HPDE6-E6E7 (cell line): ENCODE measurements around the gene IQSEC3.
"Not testable (repeated sequence)": the region's sequence is repeated elsewhere in the genome, so short reads cannot be mapped to it uniquely, and the experiment has no call there.

ENCODE experiments used
- DNase-seq: peaks from one replicate; pipeline ENCODE4 v3.0.0; 2011; ENCODE audit warnings: missing footprints; ENCODE audit errors: extremely low spot score

IQSEC3 gene

GRCh38 chr12:177980-178828 lies 111.6 kb downstream of the IQSEC3 start:
- no peak for DNase-seq

DNA sequence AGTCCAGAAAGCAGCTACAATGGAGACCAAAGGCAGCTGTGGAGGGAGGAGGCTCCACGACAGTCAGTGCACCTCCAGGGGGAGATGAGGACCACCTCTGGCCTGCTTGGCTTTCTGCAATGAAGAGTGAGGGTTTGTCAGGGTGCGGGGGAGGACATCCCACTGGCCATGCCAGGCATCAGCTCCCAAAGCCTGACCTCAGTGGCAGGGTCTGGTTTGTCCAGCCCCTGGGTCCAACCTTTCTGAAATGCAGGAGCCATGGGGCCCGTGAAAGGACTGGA lies 112.2 kb downstream of the IQSEC3 start:
- DNase-seq = no peak

GRCh38 chr12:179131-179884 lies 112.7 kb downstream of the IQSEC3 start:
- no peak for DNase-seq

DNA sequence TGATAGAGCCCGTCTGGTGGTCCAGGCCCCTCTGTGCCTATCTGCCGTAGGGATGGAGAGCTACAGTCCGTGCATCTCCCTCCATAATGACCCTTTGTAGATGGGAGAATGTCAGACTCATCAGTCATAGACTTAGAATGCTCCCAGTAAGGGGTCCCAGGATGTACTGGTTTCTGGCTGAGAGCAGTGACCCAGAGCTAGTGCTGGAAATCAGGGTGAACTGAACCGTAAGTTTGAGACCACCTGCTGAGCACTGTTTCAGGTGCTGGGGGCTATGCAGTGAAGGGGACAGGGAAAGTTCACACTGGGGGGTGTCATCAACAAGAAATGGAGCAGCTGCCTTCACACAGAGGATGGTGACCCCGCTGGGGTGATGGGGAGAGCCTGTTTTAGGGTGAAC lies 113.3 kb downstream of the IQSEC3 start:
- DNase-seq = no peak

- DNase-seq = no peak
Observed at GRCh38 chr12:180445-180844, 113.9 kb downstream of the IQSEC3 start.

DNA sequence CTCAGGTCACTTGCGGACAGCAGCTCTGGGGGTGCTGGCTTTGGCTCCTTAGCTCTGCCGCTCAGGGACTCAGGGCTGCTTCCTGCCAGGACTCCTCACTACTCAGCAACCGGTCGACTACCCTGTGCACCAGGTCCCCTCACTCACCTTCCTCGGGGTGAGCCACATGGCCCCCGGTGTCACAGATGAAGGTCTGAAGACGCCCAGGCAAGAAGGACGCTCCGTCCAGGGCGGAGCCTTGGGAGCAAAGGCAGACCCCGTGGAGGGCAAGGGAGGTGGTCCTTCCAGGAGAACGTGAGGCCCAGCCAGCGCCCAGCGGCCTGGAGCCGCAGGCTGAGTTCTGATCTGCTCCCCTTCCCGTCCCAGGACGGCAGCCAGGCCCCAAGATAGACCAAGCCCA lies 115.4 kb downstream of the IQSEC3 start:
- no peak for DNase-seq

DNA sequence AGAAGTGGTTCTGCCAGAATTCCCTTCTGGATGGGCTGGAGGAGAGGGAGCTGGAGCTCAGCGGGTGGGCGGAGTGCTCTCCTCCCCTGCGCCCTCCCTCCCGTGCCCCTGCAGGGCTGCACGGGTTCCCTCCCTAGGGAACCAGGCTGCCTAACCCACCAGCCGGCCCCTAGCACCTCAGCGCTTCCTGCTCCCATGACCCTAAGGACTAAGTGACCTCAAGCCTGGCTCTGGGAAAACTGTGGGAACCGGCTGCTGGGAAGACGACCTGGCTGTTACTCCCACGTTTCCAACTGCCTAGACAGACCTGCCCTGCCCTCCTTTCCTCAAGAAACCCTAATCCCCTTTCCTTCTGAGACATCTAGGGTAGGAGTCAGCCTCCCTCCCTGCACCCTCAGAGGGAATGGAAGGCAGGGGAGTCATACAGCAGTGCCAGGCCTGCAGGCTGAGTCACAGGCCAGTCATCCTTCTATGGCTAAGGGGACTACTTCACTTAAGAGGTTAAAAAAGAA lies 115.9 kb downstream of the IQSEC3 start:
- DNase-seq = peak; percentile 96

GRCh38 chr12:184811-185575 lies 118.4 kb downstream of the IQSEC3 start:
- no peak for DNase-seq

GRCh38 chr12:185576-185955 lies 119.0 kb downstream of the IQSEC3 start:
- DNase-seq = no peak

- no peak for DNase-seq
Observed at GRCh38 chr12:186006-186625, 119.5 kb downstream of the IQSEC3 start.

- DNase-seq = not testable (repeated sequence)
Observed at GRCh38 chr12:187986-188909, 121.7 kb downstream of the IQSEC3 start.

- peak; percentile 68 for DNase-seq
Observed at GRCh38 chr12:188910-189621, 122.5 kb downstream of the IQSEC3 start.

DNA sequence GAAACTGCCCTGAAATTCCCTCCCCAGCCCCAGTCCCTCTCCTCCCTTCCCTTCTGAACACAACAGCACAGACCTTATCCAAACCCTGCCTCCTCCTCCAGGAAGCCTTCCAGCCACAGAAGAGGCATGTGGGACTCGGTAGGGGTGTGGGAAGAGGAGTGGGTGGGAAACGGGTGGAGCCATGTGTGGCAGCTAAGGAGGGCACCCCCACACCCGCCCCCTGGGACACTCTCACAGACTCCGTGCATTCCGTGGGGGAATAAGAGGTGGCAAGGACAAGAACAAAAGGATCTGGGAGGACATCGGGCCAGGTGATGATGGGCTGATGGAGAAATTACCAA lies 123.0 kb downstream of the IQSEC3 start:
- DNase-seq = no peak

- DNase-seq = no peak
Observed at GRCh38 chr12:190881-191280, 124.3 kb downstream of the IQSEC3 start.

- no peak for DNase-seq
Observed at GRCh38 chr12:191541-191940, 125.0 kb downstream of the IQSEC3 start.

- no peak for DNase-seq
Observed at GRCh38 chr12:193261-193660, 126.7 kb downstream of the IQSEC3 start.

DNA sequence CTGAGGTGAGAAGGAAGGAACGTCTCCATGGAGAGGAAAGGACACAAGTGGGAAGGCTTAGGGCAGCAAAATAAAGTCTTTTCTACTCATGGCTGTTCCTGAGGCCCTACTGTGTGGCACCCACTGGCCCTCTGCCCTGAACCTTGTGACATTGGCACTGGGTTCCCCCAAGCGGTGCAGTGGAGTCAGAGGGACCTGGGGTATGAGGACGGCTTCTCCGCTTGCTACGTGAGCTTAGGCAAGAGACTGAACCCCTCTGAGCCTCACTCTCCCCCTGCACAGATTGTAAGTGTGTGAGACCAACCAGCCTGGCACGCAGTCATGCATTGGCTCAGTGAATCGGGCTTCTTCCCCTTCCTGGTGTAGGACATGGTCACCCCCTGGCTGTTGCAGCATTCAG lies 127.7 kb downstream of the IQSEC3 start:
- DNase-seq = no peak

GRCh38 chr12:195156-195555 lies 128.6 kb downstream of the IQSEC3 start:
- no peak for DNase-seq

DNA sequence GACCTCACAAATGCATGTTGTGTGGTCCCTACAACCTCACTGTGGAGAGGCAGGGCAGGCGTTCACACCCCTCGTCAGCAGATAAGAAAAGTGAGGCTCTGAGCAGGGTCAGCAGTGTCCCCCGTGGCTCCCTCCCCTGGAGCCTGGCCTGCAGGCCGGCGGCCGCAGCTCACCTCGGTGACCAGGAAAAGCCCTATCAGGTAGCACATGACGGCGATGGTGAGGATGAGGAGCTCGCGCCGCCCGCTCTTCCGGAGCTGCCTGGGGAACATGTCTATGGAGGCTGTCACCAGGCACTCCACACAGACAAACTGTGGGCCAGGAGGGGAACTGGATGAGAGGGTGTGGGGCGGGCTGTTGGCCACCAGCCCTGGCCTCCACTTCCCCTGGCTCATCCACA lies 129.4 kb downstream of the IQSEC3 start:
- DNase-seq = no peak

GRCh38 chr12:196436-196835 lies 129.9 kb downstream of the IQSEC3 start:
- no peak for DNase-seq
